Measurements from ENCODE around the gene TMEM101. TPM values are rescaled to one million over a fixed set of nuclear protein-coding genes. Genes with fewer than 3 reads are reported as not detected.
"Not testable (repeated sequence)": the region's sequence is repeated elsewhere in the genome, so short reads cannot be mapped to it uniquely, and the experiment has no call there.

The TMEM101 gene
- total RNA-seq, 1 experiment from 2014 or later, result 25.6 TPM

GRCh38 chr17:43999024-43999423 lies 15.7 kb downstream of the TMEM101 start:
- CTCF ChIA-PET, result interaction anchor here (0.6 to 7.3 kb wide), 3 partner anchors 55 to 181 kb away, joined by 4 to 82 read pairs (median 49); partner anchors contain the start of gene PPY
- Mint-ChIP-seq H3K27ac (ENCODE audit: low read depth, unreplicated experiment) (no peak overlapping the region), H3K4me1 (ENCODE audit: insufficient read depth, unreplicated experiment) (peaks cover 14% of the 10 kb centered on the region), H3K4me3 (ENCODE audit: unreplicated experiment) (no peak overlapping the region), H3K9me3 (ENCODE audit: unreplicated experiment) (no peaks in the 10 kb centered on the region), H3K27me3 (ENCODE audit: insufficient read depth, unreplicated experiment) (no peaks in the 10 kb centered on the region), H3K36me3 (ENCODE audit: insufficient read depth, unreplicated experiment) (peaks cover 5% of the 10 kb centered on the region)
- intact Hi-C loops (cut with micrococcal nuclease), result no loop called here
- BruUV-seq (replicated peaks), result no TSS peak
- DNase-seq (ENCODE audit: unreplicated experiment), result no peak
- TF ChIP-seq CTCF (IDR thresholded peaks at IDR 0.05; ENCODE audit: unreplicated experiment), result no peak
- POLR2A ChIA-PET, result interaction anchor here (0.6 kb wide), 2 partner anchors 11 to 377 kb away, joined by 3 to 4 read pairs; no protein-coding TSS in a partner anchor

- Mint-ChIP-seq H3K27ac (ENCODE audit: low read depth, unreplicated experiment) (no peak overlapping the region), H3K36me3 (ENCODE audit: insufficient read depth, unreplicated experiment) (peaks cover 5% of the 10 kb centered on the region), H3K27me3 (ENCODE audit: insufficient read depth, unreplicated experiment) (no peaks in the 10 kb centered on the region), H3K9me3 (ENCODE audit: unreplicated experiment) (no peaks in the 10 kb centered on the region), H3K4me1 (ENCODE audit: insufficient read depth, unreplicated experiment) (peaks cover 14% of the 10 kb centered on the region), H3K4me3 (ENCODE audit: unreplicated experiment) (no peak overlapping the region)
- BruUV-seq (replicated peaks), result no TSS peak
- TF ChIP-seq CTCF (IDR thresholded peaks at IDR 0.05; ENCODE audit: unreplicated experiment), result no peak
- intact Hi-C loops (cut with micrococcal nuclease), result no loop called here
- ChIA-PET POLR2A (interaction anchor here (0.6 kb wide), 1 partner anchor 10 kb away, joined by 3 read pairs; no protein-coding TSS in a partner anchor), CTCF (interaction anchor here (0.7 to 7.3 kb wide), 4 partner anchors 9 to 121 kb away, joined by 3 to 82 read pairs (median 26); partner anchors contain the start of gene PPY)
- peak; percentile 48 for DNase-seq (ENCODE audit: unreplicated experiment)
Measured at GRCh38 chr17:43998552-43998951, 16.2 kb downstream of the TMEM101 start.

- H3K27me3 Mint-ChIP-seq (ENCODE audit: insufficient read depth, unreplicated experiment); H3K4me3 Mint-ChIP-seq (ENCODE audit: unreplicated experiment); H3K9me3 Mint-ChIP-seq (ENCODE audit: unreplicated experiment); H3K27ac Mint-ChIP-seq (ENCODE audit: low read depth, unreplicated experiment); BruUV-seq (replicated peaks); intact Hi-C loops (cut with micrococcal nuclease); DNase-seq (ENCODE audit: unreplicated experiment); H3K36me3 Mint-ChIP-seq (ENCODE audit: insufficient read depth, unreplicated experiment): not testable (repeated sequence)
- peaks cover 14% of the 10 kb centered on the region for H3K4me1 Mint-ChIP-seq (ENCODE audit: insufficient read depth, unreplicated experiment)
- CTCF ChIA-PET, result interaction anchor here (0.8 to 7.3 kb wide), 6 partner anchors 9 to 207 kb away, joined by 3 to 82 read pairs (median 5); partner anchors contain the start of gene PPY
- POLR2A ChIA-PET, result interaction anchor here (0.7 kb wide), 1 partner anchor 18 kb away, joined by 3 read pairs; the partner anchor contains the start of gene TMEM101
Measured at GRCh38 chr17:43997180-43997579, 17.6 kb downstream of the TMEM101 start.

- no peak for DNase-seq (ENCODE audit: unreplicated experiment)
- peaks cover 8% of the 10 kb centered on the region for H3K4me1 Mint-ChIP-seq (ENCODE audit: insufficient read depth, unreplicated experiment)
- BruUV-seq (replicated peaks), result no TSS peak
- CTCF ChIA-PET, result interaction anchor here (0.5 to 7.3 kb wide), 14 partner anchors 8 to 816 kb away, joined by 3 to 82 read pairs (median 4); partner anchors contain the start of gene PPY
- no peaks in the 10 kb centered on the region for H3K9me3 Mint-ChIP-seq (ENCODE audit: unreplicated experiment)
- intact Hi-C loops (cut with micrococcal nuclease), result loop anchor here (1.0 kb wide), 2 partner anchors 51 to 117 kb away; no protein-coding TSS in a partner anchor
- peaks cover 5% of the 10 kb centered on the region for H3K36me3 Mint-ChIP-seq (ENCODE audit: insufficient read depth, unreplicated experiment)
- TF ChIP-seq CTCF (IDR thresholded peaks at IDR 0.05; ENCODE audit: unreplicated experiment), result no peak
- H3K27ac Mint-ChIP-seq (ENCODE audit: low read depth, unreplicated experiment), result no peak overlapping the region
- POLR2A ChIA-PET, result interaction anchor here (1.1 kb wide), 1 partner anchor 51 kb away, joined by 4 read pairs; no protein-coding TSS in a partner anchor
- H3K27me3 Mint-ChIP-seq (ENCODE audit: insufficient read depth, unreplicated experiment), result no peaks in the 10 kb centered on the region
- H3K4me3 Mint-ChIP-seq (ENCODE audit: unreplicated experiment), result peak overlapping the region; percentile 64
Measured at GRCh38 chr17:43995150-43995471, 19.7 kb downstream of the TMEM101 start.
